HL-60/S4 treated with retinoic acid at 250 ng/mL for 4 days and 3 days (cell line): ENCODE results near the gene VSTM4.

Experiments used
- in situ Hi-C: fragments of 300-500 bp; cut with MboI; formaldehyde crosslinking; loops from 2 replicates; pipeline ENCODE4 v1.7.0; 2022; ENCODE audit warnings: low sequenced_read_pairs

The VSTM4 gene

DNA sequence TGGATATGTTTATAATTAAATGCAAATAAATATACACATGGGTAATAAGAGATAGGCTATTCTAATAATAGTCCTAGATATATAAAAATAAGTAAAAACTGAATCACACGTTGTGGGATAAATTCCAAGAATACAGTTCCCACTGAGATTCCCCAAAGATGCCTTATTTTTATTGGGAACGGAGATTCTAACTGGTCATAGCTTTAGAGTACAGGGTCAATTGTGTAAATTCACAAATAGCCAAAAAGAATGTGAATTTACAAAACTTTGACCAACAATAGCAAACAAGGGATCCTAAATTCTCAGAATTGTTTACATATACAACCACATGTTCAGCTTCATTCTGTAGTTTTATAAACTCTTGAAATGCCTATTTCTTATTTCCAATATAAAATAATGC lies 65.0 kb downstream of the VSTM4 start:
- in situ Hi-C loops = no loop called here

GRCh38 chr10:49049660-49050059 lies 65.7 kb downstream of the VSTM4 start:
- in situ Hi-C loops = no loop called here

- in situ Hi-C loops = no loop called here
Observed at GRCh38 chr10:49047128-49047639, 68.1 kb downstream of the VSTM4 start.

GRCh38 chr10:49044293-49045193 lies 70.8 kb downstream of the VSTM4 start:
- in situ Hi-C loops = no loop called here

DNA sequence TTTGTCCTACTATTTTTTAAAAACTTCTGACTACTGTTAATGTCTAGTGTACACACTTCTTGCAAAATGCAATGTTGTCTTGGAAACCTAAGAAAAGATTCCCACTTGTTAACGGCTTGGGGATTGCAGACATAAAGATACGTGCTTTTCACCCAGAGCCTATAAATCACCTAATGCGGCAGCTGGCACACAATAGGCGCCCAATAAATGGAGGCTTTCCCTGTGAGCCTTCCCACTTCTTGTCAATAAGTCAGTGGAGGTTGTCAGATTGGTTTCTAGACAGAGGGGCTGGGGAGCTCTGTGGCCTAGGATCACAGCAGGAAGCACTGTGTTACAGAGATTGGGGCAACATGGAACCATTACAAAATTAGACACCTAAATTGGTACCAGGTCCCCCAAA lies 74.7 kb downstream of the VSTM4 start:
- in situ Hi-C loops = no loop called here

DNA sequence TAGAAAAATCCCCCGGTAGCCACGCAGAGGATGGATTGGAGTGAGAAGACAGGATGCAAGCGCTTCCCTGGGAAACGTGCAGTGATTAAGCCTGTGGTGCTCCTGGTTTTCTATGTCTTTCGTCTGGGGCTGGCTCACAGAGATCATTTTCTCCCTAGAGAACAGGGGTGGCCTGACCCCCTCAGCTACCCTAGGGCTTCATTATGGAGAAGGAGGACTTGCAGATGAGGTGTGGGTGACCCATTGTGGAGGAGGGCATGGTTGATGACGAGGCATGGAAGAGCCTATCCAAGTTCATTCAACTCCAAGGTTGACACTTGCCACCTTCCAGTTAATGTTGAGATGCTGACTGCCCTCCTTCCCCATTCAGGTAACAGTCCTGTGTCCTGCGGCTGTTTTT lies 75.9 kb downstream of the VSTM4 start:
- in situ Hi-C loops = no loop called here

DNA sequence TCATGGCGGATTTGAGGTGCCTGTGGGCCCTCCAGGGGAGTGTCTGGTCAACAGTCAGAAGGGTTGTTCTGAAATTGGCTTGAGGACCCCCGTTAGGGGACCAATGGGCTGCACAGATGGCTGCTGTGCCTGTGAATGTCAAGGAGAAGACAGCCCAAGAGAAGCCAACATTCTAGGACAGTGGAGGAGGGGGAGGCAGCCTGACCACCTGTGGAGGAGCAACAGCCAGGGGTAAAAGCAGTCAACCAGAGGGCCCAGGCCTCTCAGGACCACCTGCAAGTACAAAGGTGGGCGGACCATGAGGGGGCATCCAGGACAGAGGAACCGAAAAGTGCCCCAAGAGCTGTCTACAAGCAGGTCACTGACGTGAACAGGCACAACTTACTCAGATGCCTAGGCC lies 76.6 kb downstream of the VSTM4 start:
- in situ Hi-C loops = no loop called here

DNA sequence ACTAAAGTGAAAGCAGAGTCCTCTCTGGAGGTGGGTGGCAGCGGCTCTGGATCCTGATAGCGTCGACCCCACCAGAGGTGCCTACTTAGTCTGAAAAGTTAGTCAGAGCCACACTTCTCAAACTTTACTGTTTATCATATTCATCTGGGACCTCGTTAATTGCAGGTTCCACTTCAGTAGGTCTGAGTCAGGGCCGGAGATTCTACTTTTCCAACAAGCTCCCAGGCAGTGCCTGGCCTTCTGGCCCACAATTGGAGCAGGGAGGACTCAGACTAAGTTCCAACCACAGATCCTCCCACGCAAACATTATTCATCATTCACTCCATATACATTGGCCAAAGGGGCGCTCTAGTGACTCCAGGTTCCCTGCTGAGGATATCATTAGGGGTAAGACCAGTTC lies 78.1 kb downstream of the VSTM4 start:
- in situ Hi-C loops = no loop called here

DNA sequence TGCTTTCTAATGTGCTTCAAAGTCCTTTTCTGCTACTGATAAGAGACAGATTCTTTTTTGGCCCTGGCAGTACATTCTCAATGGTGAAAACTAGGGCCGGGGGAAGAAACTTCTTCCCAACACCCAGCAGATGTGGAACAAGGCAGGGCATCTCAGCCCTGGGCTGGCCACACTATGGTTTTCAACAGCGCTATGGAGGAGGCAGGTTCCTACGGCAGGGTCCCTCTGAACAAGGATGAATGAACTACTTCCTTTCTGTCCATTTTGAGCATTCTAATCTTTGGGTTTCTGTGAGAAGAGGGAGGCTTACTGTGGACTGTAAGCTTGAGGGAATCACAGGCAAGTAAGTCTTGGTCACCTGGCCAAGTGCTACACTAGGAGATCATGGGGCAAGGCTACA lies 78.7 kb downstream of the VSTM4 start:
- in situ Hi-C loops = no loop called here

DNA sequence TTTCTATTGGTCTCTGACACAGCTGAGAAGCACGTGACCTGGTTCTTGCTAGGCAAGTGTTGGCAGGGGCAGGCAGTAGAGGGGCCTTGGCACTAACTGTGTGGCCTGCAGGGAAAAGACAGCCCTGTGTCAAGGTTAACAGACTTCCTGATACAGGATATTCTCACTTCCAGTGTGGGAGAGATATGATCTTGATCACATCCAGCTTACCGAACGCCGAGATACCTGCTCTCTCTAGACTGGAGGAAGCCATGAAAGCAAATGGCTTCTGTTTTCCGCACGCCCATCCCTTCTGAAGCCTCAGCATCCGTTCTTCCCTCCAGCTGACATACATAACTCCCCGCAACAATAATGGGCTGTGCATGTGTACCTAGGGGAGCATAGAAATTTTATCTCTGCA lies 79.4 kb downstream of the VSTM4 start:
- in situ Hi-C loops = no loop called here

DNA sequence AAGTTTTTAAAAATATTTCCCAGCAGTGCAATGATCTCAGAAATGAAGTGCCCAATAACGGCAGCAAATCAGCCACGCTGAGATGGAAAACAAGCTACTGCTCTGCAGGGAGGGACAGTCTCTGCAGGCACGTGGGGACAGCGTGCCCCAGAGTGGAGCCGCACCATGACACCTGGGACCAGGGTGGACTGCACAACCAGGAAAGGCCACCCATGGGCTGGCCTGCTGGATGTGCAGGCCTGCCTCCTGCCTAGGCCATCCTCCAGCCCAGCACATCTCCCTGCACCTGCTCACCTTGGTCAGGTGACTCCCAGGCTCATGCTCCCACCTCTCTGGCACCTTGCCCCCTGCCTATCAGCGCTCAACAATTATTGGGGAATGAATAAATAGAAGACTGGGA lies 80.4 kb downstream of the VSTM4 start:
- in situ Hi-C loops = no loop called here

DNA sequence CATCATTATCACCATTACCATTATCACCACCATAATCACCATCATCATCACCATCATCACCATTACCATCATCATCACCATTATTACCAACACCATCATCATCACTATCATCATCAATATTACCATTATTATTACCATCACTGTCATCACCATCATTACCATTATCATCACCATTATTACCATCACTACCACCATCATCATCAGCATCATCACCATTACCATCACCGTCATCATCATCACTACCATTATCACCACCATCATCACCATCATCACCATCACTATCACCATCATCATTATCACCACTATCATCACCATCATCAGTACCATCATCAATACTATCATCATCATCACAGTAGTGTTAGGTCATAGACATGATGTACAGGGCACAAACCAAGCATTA lies 81.4 kb downstream of the VSTM4 start:
- in situ Hi-C loops = no loop called here

- in situ Hi-C loops = no loop called here
Observed at GRCh38 chr10:49029666-49030065, 85.7 kb downstream of the VSTM4 start.

DNA sequence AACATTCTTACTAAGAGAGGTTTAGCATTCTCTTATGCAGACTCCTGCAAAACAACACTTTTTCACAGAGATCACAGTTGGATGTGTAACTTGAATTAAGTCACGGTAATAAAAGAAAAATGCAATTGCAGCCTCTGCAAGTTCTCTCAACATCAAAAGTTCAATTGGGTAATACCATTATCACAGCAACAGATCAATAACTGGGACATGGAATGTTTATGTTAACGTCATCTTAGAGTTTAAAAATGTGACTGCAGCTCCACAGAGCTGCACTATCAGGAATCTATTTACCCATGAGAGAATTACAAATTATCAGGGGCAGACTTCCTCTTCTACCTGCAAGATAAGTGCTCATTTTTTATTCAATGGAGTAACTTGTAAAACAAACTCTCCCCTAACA lies 86.7 kb downstream of the VSTM4 start:
- in situ Hi-C loops = no loop called here

GRCh38 chr10:49025347-49025983 lies 89.9 kb downstream of the VSTM4 start:
- in situ Hi-C loops = no loop called here

- in situ Hi-C loops = no loop called here
Observed at GRCh38 chr10:49024484-49024883, 90.8 kb downstream of the VSTM4 start.

GRCh38 chr10:49023752-49024151 lies 91.6 kb downstream of the VSTM4 start:
- in situ Hi-C loops = no loop called here

DNA sequence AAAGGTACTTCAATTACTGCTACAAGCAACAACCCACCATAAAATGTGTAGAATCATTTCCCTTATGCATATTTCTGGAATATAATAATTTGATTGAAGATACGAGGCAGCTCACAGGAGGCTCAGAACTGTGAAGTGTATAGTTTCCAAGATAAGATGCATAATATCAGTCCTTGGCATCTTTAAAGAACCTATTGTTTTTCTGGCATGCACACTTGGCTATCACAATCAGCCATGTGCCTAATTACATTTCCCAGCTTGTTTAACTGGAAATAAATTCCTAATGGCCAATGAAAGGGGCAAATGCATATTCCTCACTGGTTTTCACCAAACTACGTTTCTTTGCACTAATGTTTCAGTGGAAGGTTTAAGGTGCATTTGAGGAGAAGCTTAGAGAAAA lies 92.3 kb downstream of the VSTM4 start:
- in situ Hi-C loops = no loop called here

DNA sequence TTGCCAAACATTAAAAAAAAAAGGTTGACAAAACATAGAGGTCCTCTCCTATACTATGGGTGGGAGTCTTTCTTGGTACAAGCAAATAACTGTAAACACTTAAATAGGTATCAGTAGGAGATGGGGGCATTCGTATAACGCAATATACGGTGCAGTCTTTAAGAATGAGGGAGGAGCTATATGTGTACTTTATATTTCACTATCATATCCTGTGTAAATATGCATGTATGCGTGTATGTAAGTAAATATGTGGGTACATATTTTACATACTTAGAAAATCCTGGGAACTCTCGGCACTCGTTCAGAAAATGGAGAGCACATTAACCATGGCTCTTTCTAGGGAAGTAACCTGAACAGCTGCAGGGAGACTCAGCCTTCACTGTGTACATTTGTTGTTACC lies 93.6 kb downstream of the VSTM4 start:
- in situ Hi-C loops = no loop called here

- in situ Hi-C loops = no loop called here
Observed at GRCh38 chr10:49015700-49016099, 99.6 kb downstream of the VSTM4 start.

DNA sequence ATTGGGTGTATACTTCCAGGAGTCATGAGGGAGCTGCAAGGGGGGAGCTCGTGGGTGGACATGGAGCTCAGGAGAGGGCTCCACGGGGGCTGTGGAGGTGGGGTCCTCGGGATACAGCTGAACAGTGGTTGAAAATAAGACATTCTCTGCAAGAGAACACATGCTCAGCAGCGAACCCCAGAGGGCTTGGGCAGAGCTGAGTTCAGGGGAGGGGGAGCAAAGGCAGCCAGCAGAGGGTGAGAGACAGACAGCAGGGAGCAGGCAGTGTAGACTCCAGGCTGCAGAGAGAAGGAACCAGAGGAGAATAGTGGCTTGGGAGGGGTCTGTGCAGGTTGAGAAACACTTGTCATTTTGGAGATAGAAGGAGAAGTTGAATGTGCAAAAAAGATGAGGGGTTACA lies 102.7 kb downstream of the VSTM4 start:
- in situ Hi-C loops = no loop called here

GRCh38 chr10:49011756-49012155 lies 103.6 kb downstream of the VSTM4 start:
- in situ Hi-C loops = no loop called here
